GM18907 (cell line): ENCODE measurements around the gene MICOS13.
"Not testable (repeated sequence)": the region's sequence is repeated elsewhere in the genome, so short reads cannot be mapped to it uniquely, and the experiment has no call there.

Experiments
- ATAC-seq: cut with Tn5 transposase; IDR thresholded peaks from one replicate; pipeline ENCODE4 v1.9.1; 2021; ENCODE audit warnings: mild to moderate bottlenecking, moderate library complexity; ENCODE audit not compliant: unreplicated experiment

The MICOS13 gene

DNA sequence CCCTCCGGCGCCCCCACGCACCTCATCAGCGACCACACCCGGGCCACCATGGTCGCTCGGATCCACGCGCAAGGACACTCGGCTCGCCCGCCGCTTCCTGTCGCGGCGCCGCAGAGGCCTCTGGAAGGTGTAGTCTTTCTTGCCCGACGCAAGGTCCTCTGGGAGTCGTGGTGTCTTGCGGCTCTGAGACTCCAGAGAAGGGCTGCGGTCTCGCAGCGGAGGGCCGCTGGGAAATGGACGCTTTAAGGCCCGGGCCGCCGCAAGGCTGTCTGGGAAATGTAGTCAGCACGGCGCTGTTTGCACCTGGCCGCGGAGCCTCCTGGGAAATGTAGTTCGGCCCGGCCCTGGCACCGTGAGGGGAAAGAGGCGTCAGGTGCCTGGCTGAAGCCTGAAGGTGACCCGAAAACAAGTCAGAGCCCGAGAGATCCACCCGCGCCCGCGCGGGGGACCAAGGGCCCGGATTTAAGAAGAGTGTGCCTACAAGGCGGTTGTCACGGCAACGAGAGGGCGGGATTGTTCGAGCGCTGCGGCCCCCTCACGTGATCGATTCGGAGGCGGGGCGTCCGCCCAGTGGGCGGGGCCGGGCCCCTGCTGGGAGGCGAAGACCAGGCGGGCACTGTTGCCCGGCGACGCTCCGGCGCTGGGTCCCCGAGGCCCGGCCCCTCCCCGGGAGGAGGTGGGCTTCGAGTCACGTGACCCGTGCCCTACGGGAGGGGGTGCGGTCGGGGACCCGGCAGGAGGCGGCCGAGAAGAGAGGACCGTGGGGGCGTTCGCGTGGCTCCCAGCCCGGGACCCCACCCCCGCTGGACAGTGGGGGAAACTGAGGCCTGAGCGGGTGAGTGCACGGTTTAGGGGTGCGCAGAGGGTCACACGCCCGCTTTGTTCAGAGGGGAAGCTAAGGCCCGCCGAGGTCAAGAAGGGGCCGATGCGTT is at the start of gene MICOS13, which contains the start of gene HSD11B1L:
Gene MICOS13, minus strand, starts transcription at position 80 of the 932 bp plus-strand sequence. Its CDS starts 30 bp downstream, at position 50.
Gene HSD11B1L, plus strand, starts transcription at position 591 of the 932 bp plus-strand sequence. CDS start 3,806 bp downstream, outside the sequence.
- peak; percentile 78 for ATAC-seq

- ATAC-seq = no peak
Observed at GRCh38 chr19:5727453-5728050, 47.2 kb upstream of the MICOS13 start.

DNA sequence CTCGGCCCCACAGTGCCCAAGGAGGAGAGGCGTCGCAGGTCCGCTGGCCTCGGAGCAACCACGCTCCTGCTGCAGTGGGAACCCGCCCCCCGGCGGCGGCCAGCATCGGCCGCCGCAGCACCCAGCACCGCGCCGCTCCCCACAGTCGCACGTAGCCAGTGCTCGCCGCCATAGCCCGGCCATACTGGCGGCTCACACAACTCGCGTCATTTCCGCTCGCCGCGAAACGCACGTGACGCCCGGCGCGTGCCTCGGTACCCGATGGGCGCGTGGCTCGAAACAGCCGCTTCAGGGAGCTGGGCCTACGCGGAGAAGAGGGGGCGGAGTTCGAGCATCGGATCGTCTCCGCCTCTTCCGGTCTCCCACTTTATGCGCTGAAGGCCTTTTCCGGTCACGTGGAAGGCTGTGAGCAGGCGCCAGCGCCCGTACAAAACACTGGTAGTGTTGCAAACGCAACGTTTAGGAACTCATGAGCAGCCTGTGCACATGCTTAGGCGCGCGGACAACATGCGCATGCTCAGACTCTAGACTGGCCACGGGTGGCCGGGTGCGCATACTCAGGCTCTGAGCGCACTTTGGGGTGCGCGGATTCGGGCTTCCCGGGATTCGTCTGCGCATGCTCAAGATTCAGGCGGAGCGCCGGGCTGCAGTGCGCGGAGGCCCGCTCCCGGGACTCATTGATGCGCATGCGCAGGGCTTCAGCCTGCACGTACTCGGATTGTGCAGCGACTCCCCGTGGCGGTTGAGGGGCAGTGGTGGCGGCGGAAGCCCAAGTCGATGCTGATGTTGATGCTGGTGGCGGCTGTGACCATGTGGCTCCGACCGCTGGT is 39.9 kb upstream of the MICOS13 start, which contains the start of the genes CATSPERD and LONP1:
Gene CATSPERD, plus strand, starts transcription at position 677 of the 830 bp plus-strand sequence. Its CDS starts 101 bp downstream, at position 778.
Gene LONP1, minus strand, starts transcription at position 186 of the 830 bp plus-strand sequence. Its CDS starts 14 bp downstream, at position 172.
- peak; percentile 87 for ATAC-seq

GRCh38 chr19:5719274-5719960 is 39.1 kb upstream of the MICOS13 start:
- ATAC-seq = no peak

GRCh38 chr19:5718579-5719273 is 38.4 kb upstream of the MICOS13 start:
- ATAC-seq = no peak

- no peak for ATAC-seq
Observed at GRCh38 chr19:5718037-5718578, 37.8 kb upstream of the MICOS13 start.

DNA sequence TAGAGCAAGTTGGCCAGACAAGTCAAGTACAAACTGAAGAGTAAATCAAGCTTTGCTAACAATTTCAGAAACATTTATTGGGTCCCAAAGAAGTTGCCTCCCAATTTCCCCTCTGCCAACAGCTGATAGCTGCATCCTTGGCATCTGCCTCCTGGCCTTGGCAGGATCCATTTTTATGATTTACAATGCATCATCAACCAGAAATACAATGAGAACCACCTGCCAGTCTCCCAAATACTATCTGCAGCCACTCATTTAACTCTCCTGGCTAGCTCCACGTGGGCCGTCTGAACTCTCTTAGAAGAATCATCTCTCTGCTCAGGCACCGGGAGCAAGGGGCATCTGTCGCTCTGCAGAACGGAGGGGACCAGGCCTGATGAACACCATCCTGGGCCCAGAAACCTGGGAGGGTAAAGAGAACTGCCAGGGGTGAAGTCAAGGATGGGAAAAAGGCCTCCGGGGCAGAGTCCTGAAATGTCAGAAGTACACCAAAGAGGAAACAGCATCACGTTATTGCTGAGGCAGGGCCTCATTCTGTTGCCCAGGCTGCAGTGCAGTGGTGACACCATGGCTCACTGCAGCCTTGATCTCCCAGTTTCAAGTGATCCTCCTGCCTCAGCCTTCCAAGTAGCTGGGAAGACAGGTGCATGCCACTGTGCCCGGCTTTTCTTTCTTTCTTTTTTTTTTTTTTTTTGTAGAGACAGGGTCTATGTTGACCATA is 37.1 kb upstream of the MICOS13 start:
- no peak for ATAC-seq

- no peak for ATAC-seq
Observed at GRCh38 chr19:5714816-5715215, 34.5 kb upstream of the MICOS13 start.

GRCh38 chr19:5713228-5713627 is 32.9 kb upstream of the MICOS13 start:
- ATAC-seq = no peak

DNA sequence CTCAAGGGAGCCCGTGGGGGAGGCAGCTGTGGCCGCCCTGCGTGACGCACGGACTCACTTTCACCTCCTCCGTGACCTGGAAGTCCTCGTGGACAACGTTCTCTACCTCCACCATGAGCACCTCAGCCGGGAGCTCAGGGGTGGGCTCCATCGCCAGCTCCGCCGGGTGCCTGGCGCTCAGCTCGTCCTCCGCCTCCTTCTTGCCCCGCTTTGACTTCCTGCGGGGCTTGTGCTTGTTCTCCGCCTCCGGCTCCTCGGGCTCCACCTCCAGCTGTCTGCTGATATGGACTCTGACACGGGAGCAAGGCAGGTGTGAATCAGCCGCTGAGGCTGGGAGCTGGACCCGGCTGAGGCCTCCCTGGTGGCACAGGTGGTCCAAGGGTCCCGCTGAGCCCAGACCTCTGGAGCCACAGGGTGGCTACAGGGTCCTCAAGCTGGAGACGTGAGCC is 31.4 kb upstream of the MICOS13 start:
- no peak for ATAC-seq

DNA sequence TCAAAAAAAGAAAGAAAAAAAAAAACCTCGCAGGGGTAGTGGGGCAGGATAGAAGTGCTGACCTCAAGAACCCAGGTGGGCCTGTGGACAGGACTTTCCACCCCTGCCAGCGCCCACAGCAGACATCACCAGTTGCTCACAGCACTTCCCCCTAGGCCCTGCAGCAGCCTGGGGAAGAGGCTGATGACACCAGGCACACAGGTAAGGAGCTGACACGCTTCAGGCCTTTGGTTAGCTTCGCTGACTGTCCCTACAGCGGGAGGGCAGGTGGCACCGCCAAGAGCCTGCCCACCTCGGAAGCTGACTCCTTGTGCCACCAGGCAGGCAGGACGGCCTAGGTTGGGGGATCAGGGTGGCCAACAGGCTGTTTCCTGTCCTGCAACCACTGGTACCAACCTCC is 30.7 kb upstream of the MICOS13 start:
- ATAC-seq = no peak

- no peak for ATAC-seq
Observed at GRCh38 chr19:5707576-5708575, 27.6 kb upstream of the MICOS13 start.

DNA sequence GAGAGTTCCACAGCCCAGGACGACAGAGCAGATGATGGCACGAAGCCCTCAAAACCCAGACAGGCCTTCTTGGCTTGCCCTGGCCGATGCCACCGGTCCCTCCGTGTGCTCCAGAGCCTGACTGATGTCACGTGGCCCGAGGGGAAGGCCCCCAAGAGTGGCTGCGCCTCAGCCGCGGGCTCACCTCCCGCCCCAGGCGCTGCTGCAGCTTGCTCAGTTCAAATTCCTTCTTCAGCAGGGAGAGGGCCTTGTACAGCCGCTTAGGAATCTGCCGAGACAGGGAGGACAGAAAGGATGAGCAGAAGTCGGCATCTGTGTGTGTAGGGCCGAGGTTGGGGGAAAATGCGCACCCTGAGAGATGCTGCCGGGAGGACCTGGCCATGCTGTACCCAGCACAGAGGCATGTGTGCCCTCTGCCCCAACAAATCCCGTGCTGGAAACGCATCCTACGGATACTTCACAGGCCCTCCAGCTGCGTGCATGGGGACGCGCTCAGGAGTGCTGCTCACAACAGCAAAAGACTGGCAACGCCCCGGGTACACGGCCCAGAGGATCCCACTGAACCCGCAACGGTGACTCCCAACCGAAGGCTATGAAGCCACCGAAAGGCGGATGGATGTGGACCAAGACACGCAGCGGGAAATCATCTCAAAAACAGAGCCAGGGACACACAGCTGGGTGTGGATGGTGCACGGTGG is 26.7 kb upstream of the MICOS13 start:
- no peak for ATAC-seq

GRCh38 chr19:5705552-5705951 is 25.2 kb upstream of the MICOS13 start:
- ATAC-seq = no peak

DNA sequence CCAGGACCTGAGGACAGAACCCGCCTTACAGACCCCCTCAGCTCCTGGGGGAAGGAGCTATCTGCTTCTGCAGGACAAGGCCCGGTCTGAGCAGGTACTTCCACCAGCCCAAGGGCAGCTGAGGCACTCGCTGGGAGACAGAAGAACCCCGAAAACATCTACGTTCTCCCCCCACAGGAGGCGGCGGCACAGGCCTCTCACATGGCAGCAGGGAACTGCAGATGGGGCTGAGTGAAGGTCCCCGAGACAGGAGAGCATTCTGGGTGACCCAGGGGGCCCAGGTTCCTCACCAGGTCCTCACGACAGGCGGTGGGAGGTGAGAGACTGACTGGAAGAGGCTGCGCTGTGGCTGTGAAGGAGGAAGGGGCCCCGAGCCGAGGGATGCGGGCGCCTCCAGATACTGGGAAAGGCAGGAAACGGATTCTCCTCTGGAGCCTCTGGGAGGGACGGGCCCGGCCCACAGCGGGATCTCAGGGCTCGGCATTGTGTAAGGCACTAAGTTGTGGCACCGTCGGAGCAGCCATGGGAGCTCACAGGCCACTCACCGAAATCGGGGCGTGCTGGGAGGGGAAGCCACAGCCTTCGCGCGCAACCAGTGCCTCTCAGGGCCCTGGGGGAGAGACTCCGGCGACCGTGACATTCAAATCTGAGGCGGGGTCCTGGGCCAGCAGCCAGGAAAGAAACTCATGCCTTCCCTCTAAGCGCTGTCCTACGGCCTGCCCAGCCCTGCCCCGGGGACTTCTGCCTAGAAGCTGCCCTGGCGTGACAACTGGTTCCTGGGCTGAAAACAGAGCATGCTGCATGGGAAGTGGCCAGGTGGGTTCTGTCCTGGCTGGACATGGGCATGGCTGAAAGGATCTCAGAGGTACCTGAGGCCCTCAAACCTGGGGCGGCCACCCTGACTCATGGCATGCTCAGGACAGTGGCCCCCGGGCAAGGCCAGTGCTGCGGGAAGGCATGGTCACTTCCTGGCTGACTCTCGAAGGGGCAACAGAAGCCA is 23.8 kb upstream of the MICOS13 start:
- ATAC-seq = no peak

- ATAC-seq = not testable (repeated sequence)
Observed at GRCh38 chr19:5702053-5702410, 21.7 kb upstream of the MICOS13 start.
